Measurements from ENCODE around the gene CRLF1.
"Not testable (repeated sequence)": the region's sequence is repeated elsewhere in the genome, so short reads cannot be mapped to it uniquely, and the experiment has no call there.

Gene CRLF1

GRCh38 chr19:18592732-18593131 is 13.9 kb downstream of the CRLF1 start:
- DNase-seq (ENCODE audit: low read depth in 2 of 2) = not testable (repeated sequence)

DNA sequence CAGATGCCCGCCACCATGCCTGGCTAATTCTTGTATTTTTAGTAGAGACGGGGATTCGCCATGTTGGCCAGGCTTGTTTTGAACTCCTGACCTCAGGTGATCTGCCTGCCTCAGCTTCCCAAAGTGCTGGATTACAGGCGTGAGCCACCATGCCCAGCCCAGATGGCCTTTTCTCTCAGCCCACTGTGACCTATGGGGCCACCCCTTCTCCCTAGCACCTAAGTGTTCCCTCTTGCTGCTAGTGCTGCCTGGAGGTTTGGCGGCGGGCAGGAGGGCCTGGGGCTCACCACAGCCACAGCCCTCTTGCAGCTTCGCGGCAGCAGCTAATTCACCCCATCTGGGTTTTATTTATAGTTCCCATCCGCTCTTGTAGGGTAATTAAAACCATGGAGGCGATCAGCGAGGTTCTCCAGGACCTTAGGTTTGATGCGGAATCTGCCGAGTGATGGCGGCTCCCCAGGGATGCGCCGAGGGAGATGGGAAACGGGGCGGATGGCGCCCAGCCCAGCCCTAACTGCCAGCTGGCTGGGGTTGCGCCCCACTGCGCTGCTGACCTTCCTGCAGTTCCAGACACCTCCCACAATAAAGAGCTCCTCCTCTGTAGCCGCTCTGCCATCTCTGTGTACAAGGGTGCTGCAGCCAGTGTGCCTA is 14.7 kb downstream of the CRLF1 start:
- no peak for DNase-seq (ENCODE audit: low read depth in 2 of 2)

DNA sequence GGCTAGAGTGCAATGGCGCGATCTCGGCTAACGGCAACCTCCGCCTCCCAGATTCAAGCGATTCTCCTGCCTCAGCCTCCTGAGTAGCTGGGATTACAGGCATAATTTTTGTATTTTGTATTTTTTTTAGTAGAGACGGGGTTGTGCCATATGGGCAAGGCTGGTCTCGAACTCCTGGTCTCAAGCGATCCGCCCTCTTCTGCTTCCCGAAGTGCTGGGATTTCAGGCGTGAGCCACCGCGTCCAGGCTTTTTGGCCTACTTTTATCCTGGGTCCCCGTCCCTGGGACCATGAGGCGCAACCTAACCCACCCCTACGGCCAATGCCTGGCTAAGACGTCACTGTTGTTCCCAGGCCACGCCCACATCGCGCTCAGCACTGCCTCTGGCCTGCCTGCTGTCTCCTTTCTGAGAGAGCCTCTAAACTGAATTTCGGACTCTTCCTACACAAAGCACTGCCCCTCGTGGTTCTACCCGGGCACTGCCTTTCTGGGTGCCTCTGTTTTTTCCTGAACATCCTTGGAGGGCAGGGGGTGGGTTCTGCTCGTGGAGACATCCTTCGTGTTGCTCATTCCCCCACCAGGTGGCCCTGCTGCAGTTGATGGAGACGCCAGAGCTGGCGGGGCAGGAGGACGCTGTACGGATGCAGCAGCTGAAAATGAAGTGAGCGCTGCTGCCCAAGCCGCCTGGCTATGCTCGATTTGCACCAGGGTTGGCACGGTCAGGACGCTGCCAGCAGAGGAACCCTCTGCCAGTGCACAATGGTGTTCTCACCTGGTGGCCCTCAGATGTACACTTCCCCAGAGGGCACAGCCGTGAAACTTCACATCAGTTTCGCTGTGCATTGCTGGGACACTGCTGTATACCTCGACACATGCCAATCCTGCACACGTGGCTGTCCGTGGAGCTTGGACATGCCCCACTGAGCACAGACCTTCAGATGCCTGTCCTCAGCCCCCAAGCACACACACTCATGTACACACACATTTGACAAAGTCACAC is 16.0 kb downstream of the CRLF1 start:
- no peak for DNase-seq (ENCODE audit: low read depth in 2 of 2)

- peak in 1 of 2 donors; percentile 55 for DNase-seq (ENCODE audit: low read depth in 2 of 2)
Observed at GRCh38 chr19:18589380-18590272, 17.0 kb downstream of the CRLF1 start.

DNA sequence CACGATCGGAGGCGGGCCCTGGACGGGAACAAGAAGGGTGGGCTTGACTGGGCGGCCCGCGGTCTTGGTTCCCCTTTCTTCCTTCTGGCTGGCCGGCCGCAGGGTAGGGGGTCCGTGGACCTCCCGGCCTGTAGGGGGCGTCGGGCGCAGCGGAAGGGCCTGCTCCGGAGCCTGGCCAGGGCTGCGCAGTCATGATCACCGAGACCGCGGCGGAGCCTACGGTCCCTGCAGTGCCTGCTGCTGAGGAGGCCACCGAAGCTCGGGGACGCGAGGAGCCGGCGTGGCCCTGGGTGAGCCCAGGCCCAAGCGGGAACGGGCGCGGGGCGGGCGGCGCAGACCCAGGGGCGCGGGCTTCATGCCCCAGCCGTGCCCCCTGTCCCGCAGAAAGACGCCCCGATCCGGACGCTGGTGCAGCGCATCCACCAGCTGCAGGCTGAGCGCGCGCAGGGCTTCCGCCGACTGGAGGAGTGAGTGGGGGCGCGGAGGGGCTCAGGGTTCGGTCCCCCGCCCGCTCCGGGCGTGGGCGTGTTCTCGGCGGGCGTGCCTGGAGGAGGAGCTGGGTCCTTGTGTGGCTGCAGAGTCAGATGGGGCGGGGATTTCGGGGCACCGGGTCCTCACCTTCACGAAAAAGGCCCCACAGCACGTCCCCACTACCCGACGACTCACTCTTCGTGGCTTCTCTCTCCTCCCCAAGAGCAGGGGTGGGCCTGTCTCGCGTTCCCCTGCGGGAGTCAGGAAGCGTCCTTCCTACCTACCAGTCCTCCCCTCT is 17.8 kb downstream of the CRLF1 start, which contains the start of gene REX1BD:
Gene REX1BD, plus strand, starts transcription at position 188 of the 769 bp plus-strand sequence. Its CDS starts 4 bp downstream, at position 192.
- DNase-seq (ENCODE audit: low read depth in 2 of 2) = peak; percentile 86

- DNase-seq (ENCODE audit: low read depth in 2 of 2) = no peak
Observed at GRCh38 chr19:18587962-18588610, 18.5 kb downstream of the CRLF1 start.

DNA sequence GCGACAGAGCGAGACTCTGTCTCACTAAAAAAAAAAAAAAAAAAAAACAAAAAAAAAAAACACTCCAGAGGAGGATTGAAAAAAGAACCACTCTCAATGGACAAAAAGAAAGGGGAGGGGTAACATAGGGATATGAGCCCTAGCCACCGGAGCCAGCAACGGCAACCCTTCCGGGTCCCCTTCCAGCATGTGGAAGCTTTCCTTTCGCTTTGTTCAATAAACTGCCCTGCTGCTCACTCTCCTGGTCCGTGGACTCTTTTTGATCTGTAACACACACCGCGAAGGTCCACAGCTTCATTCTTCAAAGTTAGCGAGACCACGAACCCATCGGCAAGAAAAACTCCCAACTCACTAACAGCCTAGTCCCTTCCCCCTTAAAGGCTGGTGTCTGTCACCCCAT is 19.0 kb downstream of the CRLF1 start:
- DNase-seq (ENCODE audit: low read depth in 2 of 2) = no peak

GRCh38 chr19:18586306-18586705 is 20.3 kb downstream of the CRLF1 start:
- no peak for DNase-seq (ENCODE audit: low read depth in 2 of 2)

DNA sequence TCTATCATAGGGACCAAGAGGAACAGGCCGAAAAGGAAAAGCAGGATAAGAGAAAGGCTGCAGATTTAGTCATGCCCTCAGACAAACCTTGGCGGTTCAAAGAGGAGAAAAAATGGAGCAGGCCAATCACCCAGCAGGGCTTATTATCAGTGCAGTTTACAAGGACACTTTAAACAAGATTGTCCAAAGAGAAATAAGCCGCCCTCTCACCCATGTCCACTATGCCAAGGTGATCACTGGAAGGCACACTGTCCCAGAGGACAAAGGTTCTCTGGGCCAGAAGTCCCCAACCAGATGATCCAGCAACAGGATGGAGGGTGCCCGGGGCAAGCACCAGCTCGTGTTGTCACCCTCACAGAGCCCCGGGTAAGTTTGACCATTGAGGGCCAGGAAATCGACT is 26.3 kb downstream of the CRLF1 start:
- DNase-seq (ENCODE audit: low read depth in 2 of 2) = no peak

- DNase-seq (ENCODE audit: low read depth in 2 of 2) = no peak
Observed at GRCh38 chr19:18577365-18577914, 29.2 kb downstream of the CRLF1 start.

DNA sequence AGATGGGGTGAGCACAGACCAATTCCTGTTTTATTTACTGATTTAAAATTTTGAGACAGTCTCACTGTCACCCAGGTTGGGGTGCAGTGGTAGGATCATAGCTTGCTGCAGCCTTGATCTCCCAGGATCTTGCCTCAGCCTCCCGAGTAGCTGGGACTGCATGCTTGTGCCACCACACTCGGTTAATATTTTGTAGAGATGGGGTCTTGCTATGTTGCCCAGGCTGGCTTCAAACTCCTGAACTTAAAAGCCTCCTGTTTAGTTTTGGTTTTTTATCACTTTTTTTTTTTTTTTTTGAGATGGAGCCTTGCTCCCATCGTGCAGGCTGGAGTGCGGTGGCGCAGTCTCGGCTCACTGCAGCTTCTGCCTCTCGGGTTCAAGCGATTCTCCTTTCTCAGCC is 30.2 kb downstream of the CRLF1 start:
- no peak for DNase-seq (ENCODE audit: low read depth in 2 of 2)

DNA sequence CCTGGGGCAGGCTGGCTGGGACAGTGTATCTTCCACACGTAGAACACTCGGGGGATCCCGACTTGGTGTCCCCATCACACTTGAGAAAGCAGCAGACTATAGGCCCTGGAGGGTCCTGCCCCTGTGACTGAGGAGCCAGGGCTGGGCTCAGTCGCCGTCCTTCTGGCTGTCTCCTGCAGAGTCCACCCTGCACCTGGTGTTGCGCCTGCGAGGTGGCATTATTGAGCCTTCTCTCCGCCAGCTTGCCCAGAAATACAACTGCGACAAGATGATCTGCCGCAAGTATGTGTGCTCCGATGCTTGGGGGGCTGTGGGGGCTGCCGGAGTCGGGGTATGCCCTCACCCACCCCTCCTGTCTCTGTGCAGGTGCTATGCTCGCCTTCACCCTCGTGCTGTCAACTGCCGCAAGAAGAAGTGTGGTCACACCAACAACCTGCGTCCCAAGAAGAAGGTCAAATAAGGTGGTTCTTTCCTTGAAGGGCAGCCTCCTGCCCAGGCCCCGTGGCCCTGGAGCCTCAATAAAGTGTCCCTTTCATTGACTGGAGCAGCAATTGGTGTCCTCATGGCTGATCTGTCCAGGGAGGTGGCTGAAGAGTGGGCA is 31.8 kb downstream of the CRLF1 start:
- no peak for DNase-seq (ENCODE audit: low read depth in 2 of 2)

DNA sequence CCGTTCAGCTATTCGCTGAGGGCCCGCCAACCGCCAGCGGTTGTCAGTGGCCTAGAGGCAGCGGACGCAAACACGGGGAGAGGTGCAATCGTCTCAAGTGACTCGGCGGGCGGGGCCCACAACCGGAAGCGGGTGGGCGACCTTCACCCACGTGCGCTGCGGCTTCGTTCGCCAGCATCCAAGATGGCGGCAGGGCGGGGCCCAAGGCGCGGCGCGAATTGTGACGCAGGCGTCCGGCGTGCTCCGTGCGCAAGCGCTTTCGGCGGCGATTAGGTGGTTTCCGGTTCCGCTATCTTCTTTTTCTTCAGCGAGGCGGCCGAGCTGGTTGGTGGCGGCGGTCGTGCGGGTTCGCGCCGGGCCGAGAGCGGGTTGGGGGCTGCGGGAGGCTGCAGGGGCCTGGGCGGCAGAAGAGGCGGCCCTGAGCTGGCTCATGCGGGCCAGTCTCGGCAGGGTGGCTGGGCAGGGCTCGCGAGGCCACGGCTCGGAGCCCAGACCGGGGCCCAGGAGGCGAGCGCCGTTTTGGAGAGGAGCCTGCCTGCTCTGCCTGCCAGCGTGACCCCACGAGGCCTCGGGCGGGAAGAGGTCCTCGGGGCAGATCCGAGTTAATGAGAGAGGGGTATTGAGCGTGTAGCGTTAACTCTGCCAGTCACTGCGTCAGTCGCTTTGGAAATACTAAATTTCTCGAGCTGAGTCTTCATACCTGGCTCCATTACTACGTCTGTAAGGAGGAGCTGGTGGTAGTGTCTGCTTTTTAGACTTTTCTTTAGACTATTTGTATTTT is 34.8 kb downstream of the CRLF1 start, which contains the start of gene UBA52:
Gene UBA52, plus strand, starts transcription at position 294 of the 781 bp plus-strand sequence. CDS start 1,444 bp downstream, outside the sequence.
- peak; percentile 96 to 98 for DNase-seq (ENCODE audit: low read depth in 2 of 2)

DNA sequence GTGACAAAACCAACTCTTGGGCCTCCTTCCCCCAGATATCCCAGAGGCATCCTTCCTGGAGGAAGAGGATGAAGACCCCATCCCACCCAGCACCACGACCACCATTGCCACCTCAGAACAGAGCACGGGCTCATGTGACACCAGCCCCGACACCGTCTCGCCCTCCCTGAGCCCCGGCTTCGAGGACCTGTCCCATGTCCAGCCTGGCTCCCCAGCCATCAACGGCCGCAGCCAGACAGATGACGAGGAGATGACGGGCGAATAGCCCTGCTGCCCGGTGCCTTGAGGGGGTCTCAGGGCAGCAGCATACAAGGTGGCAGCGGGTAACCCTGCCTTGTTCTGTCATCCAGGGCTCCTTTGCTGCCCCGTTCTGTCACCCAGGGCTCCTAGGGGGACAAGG is 38.2 kb downstream of the CRLF1 start:
- DNase-seq (ENCODE audit: low read depth in 2 of 2) = no peak

- DNase-seq (ENCODE audit: low read depth in 2 of 2) = no peak
Observed at GRCh38 chr19:18566953-18567352, 39.6 kb downstream of the CRLF1 start.

- DNase-seq (ENCODE audit: low read depth in 2 of 2) = no peak
Observed at GRCh38 chr19:18562086-18562485, 44.5 kb downstream of the CRLF1 start.

- DNase-seq (ENCODE audit: low read depth in 2 of 2) = no peak
Observed at GRCh38 chr19:18559685-18560084, 46.9 kb downstream of the CRLF1 start.

DNA sequence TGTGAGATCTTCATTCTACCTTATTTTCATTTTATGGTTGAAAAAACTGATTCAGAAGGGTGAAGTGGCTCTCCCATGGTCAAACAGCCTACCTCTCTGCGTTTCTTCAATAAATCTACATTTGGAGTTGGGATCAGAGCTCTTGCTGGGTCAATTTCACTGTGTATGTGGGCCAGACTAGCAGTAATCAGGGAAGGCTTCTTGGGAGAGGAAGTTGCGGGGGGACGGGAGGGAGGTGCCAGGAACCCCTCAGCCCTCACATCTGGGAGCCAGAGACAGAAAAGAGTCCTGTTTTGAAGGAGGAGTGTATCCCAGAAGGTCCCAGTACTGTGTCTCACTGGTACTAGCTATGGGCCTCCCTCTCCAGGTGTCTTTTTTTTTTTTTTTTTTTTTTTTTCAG is 48.0 kb downstream of the CRLF1 start:
- DNase-seq (ENCODE audit: low read depth in 2 of 2) = no peak

- no peak for DNase-seq (ENCODE audit: low read depth in 2 of 2)
Observed at GRCh38 chr19:18558202-18558555, 48.4 kb downstream of the CRLF1 start.
